AG09309 (cell line): ENCODE measurements around the gene ARHGAP6.
"Not testable (repeated sequence)": the region's sequence is repeated elsewhere in the genome, so short reads cannot be mapped to it uniquely, and the experiment has no call there.

Experiments
- DNase-seq: peaks from one replicate; pipeline ENCODE4 v3.0.0-alpha.2; 2010; ENCODE audit warnings: low read depth
- H3K4me3 ChIP-seq: 2 replicates; pipeline ENCODE4 v1.5.1; 2011; ENCODE audit warnings: mild to moderate bottlenecking, low read depth, low read length, moderate library complexity; ENCODE audit not compliant: control insufficient read depth
- CTCF ChIP-seq: IDR thresholded peaks from 2 replicates; pipeline ENCODE4 v1.5.1; 2011; ENCODE audit warnings: mild to moderate bottlenecking, low read depth, low read length, inconsistent platforms; ENCODE audit not compliant: insufficient read depth, control insufficient read depth; ENCODE audit errors: missing control alignments

The ARHGAP6 gene

GRCh38 chrX:11525685-11526084 is 140.0 kb downstream of the ARHGAP6 start:
- TF ChIP-seq CTCF: no peak
- no peak for DNase-seq
- no peak overlapping the region for H3K4me3 ChIP-seq

GRCh38 chrX:11519234-11519633 is 146.5 kb downstream of the ARHGAP6 start:
- DNase-seq, H3K4me3 ChIP-seq: not testable (repeated sequence)

- no peak overlapping the region for H3K4me3 ChIP-seq
- TF ChIP-seq CTCF: no peak
- no peak for DNase-seq
Measured at GRCh38 chrX:11509786-11510185, 155.9 kb downstream of the ARHGAP6 start.

- TF ChIP-seq CTCF: peak; percentile 9
- DNase-seq: no peak
- no peak overlapping the region for H3K4me3 ChIP-seq
Measured at GRCh38 chrX:11504234-11504633, 161.5 kb downstream of the ARHGAP6 start.

GRCh38 chrX:11499076-11500044 is 166.4 kb downstream of the ARHGAP6 start:
- DNase-seq: peak; percentile 4

GRCh38 chrX:11491375-11491774 is 174.3 kb downstream of the ARHGAP6 start:
- DNase-seq, H3K4me3 ChIP-seq: not testable (repeated sequence)

More at GRCh38 chrX:11499076-11500044, 166.4 kb downstream of the ARHGAP6 start:
- no peak overlapping the region for H3K4me3 ChIP-seq
- TF ChIP-seq CTCF: no peak

GRCh38 chrX:11484290-11484689 is 181.4 kb downstream of the ARHGAP6 start:
- H3K4me3 ChIP-seq: no peak overlapping the region
- DNase-seq: no peak

More at GRCh38 chrX:11484290-11484689, 181.4 kb downstream of the ARHGAP6 start:
- TF ChIP-seq CTCF: no peak
